GM12872 (cell line): ENCODE measurements around the gene CCSER2.

Experiments
- TF ChIP-seq, protein P1 (sequence below): IDR thresholded peaks from 3 replicates; pipeline ENCODE4 v1.5.1; 2011; ENCODE audit warnings: low read depth, mild to moderate bottlenecking, low read length, moderate library complexity; ENCODE audit not compliant: insufficient read depth

CCSER2 gene

DNA sequence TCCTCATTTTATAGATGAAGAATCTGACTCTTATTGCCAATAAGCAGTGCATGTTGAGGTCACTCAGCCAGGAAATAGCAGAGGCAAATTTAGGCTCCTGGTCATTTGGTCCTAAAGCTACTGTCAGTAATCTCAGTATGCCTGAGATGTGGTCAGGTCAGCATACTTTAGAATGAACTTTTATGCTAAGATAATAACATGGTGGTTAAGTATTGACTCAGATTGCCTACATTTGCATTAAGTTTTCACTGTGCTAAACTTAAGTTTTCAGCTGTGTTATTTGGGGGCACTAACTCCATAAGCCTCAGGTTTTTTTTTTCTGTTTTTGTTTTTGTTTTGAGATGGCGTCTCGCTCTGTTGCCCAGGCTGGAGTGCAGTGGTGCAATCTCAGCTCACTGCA is 35.9 kb upstream of the CCSER2 start:
- TF ChIP-seq, protein P1, sequence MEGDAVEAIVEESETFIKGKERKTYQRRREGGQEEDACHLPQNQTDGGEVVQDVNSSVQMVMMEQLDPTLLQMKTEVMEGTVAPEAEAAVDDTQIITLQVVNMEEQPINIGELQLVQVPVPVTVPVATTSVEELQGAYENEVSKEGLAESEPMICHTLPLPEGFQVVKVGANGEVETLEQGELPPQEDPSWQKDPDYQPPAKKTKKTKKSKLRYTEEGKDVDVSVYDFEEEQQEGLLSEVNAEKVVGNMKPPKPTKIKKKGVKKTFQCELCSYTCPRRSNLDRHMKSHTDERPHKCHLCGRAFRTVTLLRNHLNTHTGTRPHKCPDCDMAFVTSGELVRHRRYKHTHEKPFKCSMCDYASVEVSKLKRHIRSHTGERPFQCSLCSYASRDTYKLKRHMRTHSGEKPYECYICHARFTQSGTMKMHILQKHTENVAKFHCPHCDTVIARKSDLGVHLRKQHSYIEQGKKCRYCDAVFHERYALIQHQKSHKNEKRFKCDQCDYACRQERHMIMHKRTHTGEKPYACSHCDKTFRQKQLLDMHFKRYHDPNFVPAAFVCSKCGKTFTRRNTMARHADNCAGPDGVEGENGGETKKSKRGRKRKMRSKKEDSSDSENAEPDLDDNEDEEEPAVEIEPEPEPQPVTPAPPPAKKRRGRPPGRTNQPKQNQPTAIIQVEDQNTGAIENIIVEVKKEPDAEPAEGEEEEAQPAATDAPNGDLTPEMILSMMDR = no peak

DNA sequence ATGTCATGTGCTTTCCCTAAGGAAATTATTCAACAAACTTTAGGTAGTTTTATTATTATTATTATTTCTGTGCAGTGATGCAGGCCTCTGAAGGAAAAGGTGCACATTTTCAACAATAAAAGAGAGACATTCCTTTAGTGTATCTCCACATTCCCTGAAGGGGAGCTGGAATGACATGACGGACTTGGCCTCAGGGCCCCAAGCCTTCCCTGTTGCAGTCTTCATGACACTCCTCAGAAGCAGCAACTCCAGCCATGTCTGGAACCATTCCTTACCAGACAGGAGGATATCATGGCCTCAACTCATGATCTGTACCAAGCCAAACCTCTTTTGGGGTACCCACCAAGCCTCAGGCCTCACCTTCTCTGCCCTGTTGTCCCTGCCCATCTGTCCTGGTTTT is 35.2 kb upstream of the CCSER2 start:
- TF ChIP-seq, protein P1 = no peak

DNA sequence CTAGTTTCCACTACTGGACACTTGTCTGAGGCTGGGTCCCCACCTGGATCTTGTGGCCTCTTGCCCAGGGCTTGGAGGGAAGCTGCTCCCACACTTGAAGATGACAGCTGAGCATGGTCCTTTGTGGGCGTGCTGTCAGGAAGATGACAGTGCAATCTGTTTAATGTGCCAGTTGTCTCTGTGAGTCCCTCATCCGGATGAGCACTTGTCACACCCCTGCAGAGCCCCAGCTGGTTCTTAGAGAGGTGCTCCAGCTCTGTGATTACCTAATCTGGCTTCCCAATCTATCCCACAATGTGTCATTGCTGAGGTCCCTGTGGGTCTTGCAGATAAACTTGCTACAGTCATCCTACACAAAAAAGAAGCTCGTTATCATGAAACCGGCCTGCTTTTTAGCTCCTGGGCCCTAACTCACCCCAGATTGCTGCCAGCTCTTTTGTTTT is 34.8 kb upstream of the CCSER2 start:
- TF ChIP-seq, protein P1 = no peak

DNA sequence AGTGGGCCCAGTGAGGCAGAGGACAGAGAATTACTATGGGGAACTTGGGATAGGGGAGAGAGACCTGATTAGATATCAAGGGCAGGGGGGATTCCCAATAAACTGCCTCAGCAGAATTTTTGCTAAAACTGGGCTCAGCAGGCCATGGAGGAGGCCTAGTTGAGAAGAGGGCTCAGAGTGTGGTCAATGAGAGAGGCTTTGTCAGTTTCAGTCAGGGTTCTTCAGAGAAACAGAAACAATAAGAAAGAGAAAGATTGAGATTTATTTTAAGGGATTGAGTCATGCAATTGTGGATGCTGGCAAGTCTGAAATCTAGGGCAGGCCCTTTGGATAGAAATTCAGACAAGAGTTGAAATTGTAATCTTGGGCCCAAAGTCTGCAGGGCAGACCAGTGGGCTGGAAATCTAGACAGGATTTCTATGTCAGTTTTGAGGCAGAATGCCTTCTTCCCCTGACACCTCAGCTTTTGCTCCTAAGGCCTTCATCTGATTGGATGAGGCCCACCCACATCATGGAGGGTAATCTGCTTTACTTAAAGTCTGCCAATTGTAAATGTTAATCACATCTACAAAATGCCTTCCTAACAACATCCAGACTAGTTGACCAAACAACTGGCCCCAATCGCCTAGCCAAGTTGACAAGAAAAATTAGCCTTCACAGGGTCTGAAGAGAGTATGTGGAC is 33.5 kb upstream of the CCSER2 start:
- TF ChIP-seq, protein P1 = no peak

DNA sequence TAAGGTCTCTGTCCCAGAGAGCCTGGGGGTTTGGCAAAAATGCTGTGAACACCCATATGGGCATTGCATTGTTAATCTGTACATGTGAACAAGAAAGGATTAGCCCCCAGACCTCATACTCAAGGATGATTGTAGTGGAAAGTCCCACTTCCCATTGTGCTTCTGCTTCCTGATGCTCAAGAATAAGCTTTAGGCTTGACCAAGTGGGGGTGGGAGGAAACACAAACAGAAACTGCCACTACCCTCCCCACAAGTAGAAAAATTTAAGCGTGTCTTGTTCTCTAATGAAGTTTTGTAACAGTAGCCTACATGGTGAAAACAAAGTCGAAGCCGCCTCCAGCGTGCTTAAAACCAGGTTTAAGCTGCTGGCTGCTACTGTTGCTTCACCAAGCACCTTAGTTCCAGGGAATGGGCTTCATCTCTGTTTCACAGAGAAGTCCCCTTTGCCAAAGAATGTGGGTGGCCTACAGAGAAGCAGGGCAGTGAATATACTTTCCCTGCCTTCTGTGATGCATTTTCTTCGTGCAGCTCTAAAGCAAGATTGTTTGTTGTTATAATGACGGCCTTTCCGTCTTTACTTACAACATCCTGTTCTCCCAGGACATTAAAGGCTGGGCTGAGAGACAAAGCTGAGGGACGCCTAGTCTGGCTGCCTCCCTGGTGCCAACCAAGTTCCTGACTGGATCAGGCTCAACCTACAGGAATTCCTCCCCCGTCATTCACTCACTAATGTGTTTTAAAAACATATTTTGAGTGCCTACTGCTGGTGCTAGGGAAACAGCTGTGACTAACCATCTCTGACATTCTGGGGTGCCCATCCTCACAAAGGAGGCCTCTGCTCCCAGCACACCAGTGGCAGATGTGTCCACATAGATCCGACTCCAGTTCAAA is 32.1 kb upstream of the CCSER2 start:
- TF ChIP-seq, protein P1 = no peak

DNA sequence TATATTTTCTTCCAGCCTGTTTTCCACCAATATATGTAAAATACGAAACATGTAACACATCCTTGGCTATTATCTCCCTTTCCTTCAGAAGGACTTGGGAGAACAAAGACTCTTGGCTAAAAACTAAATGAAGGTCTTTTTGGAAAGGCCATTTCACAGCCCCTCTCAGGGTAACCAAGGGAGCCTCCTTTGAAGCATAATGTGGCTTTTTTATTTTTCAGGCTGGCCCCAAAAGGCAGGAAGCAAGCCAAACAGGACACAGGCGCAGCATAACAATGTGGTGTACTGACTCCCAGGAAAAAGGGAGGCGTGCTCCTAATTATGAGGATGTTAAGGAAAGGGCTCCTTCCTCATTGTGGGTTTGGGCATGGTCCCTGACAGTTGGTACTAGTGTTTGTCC is 30.3 kb upstream of the CCSER2 start:
- TF ChIP-seq, protein P1 = no peak

DNA sequence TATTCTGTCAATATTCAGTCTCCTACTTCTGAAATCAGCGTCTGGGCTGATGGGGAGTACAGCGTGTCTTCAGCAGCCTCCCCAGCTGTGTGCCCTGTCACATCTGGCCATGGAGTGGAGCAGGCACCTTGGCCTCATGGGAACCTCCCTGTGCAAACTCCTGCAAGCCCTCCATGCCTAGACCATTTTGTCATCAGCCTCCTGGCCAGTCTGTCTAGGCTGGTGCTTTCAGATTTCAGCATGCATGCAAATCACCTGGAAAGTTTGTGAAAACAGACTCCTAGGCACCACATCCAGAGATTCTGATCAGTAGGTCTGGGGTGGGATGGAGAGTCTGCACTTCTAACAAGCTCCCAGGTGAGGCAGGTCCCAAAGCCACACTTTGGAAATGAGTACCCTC is 26.2 kb upstream of the CCSER2 start:
- TF ChIP-seq, protein P1 = no peak
